HG03159 (cell line): ENCODE measurements around the gene F7.
"Not testable (repeated sequence)": the region's sequence is repeated elsewhere in the genome, so short reads cannot be mapped to it uniquely, and the experiment has no call there.

Experiments
- ATAC-seq: cut with Tn5 transposase; IDR thresholded peaks from one replicate; pipeline ENCODE4 v1.9.1; 2021; ENCODE audit warnings: mild to moderate bottlenecking, moderate library complexity; ENCODE audit not compliant: unreplicated experiment

The F7 gene

GRCh38 chr13:113070855-113071254 lies 34.7 kb upstream of the F7 start:
- no peak for ATAC-seq

DNA sequence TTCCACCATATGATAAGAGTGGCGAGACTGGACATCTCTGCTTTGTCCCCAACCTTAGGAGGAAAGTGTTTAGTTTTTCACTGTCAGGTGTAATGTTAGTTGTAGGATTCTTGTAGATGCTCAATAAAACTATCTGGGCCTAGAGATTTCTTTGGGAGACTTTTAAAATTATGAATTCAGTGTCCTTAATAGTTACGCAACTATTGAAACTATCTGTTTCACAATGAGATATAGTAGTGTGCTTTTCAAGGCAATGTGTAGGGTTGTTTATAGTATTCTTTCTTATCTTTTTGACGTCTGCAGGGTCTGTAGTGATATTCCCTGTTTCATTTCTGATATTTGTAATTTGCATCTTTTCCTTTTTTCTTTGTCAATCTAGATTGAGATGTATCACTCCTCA lies 33.2 kb upstream of the F7 start:
- no peak for ATAC-seq

DNA sequence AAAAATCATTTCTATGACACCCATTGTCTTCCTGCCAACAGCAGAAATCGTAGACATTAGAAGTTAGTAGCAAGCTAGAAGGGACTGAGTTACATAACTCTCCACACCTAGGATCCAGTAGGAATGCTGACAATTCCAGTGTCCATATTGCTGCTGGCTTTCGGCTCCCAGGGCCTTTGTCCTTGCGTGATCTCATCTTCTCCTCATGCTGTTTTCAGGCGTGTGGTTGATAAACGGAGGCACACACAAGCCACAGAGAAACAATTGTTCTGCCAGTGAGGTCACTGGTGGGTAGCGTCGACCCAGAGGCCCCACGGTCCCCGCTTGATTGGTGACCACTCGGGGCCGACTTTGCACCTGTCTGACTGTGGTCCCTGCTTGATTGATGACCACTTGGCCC lies 31.6 kb upstream of the F7 start:
- ATAC-seq, result no peak

DNA sequence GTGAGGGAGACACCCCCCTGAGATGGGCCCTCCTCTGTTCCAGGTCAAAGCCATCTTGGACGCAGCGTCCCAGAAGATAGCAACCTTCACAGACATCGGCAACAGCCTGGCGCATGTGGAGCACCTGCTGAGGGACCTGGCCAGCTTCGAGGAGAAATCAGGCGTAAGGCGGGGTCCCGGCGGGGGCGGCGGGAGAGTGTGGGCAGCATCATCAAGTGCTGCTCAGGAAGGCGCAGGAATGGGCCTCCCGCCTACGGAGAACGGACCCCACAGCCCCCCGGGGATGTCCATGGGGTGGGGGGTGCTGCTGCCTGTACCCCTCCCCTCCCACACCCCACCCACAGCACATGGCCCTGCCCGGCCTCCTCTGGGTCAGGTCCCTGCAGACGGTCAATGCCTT lies 31.2 kb upstream of the F7 start:
- ATAC-seq, result no peak

GRCh38 chr13:113074876-113075275 lies 30.7 kb upstream of the F7 start:
- no peak for ATAC-seq

- ATAC-seq, result no peak
Observed at GRCh38 chr13:113075711-113076110, 29.9 kb upstream of the F7 start.

- ATAC-seq, result no peak
Observed at GRCh38 chr13:113076681-113077401, 28.8 kb upstream of the F7 start.

GRCh38 chr13:113077566-113077952 lies 28.0 kb upstream of the F7 start:
- no peak for ATAC-seq

GRCh38 chr13:113077953-113078901 lies 27.4 kb upstream of the F7 start:
- no peak for ATAC-seq

GRCh38 chr13:113078902-113079780 lies 26.4 kb upstream of the F7 start:
- no peak for ATAC-seq

DNA sequence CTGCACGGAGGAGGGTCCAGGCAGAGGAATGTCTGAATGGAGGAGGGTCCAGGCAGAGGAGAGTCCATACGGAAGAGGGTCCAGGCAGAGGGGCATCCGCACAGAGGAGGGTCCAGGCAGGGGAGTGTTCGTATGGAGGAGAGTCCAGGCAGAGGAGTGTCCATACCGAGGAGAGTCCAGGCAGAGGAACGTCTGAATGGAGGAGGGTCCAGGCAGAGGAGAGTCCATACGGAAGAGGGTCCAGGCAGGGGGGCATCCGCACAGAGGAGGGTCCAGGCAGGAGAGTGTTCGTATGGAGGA lies 25.9 kb upstream of the F7 start:
- not testable (repeated sequence) for ATAC-seq

DNA sequence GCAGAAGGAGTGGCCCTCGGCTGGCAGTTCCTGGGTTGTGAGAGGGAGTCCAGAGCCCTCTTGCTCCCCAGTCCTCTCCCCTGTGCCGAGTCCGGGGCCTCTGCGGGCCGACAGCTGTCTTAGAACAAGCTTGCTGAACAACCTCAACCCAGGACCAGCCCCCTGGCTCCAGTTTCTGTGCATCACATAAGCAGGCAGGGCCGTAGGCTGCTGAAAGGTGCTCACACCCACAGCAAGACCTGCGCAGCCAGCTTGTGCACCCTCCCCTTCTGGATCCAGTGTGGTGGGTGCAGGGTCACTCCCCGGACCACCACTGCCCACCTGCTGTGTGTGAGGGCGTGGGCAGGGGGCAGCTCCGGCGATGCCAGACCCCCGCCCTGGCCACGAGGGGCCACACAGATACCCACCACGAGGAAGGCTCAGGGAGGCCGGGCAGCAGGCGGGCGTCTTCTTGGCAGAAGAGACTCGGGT lies 25.2 kb upstream of the F7 start:
- ATAC-seq, result no peak

DNA sequence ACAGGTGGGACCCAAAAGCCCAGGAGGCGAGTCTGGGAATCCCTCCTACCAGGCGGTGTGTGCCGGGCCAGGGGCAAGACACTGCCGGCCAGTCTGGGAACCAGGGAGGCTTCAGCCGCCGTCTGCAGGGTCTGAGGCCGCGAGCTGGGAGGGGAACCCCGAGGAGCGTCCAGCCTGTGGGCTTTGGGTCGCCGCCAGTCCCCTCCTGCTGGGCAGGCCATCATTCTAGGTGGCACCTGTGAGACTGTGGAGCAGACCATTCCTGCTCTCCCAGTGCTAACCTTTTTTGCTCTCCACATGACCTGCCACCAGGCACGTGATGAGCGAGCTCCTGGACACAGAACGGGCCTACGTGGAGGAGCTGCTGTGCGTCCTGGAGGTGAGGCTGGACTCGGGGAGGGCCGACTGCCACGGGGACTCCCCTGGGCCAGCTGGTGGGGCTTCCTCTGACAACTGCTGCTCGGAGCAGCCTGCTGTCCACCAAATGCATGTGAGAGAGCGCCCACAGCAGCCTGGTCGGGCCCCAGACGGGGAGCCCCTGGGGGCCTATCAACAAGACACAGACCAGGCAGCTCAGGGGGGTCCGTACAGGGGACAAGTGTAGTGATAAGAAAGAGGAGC lies 24.6 kb upstream of the F7 start:
- ATAC-seq, result no peak

- no peak for ATAC-seq
Observed at GRCh38 chr13:113082198-113083021, 23.2 kb upstream of the F7 start.

DNA sequence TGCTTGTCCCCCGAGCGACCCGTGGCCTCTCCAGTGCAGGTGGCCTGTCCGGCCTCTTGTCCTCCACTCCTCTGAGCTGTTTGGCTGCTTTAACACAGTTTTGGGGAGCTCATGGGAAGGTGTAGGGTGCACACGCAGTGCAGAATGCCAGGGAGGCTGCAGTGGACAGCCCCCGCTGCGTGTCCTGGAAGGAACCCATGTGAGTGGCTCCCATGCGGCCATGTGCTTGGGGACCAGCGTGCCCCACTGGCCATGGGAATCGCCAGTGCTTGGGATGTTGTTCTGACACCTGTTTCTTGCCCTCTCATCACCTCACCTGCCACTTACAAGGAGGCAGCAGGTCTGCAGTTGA lies 22.6 kb upstream of the F7 start:
- no peak for ATAC-seq

DNA sequence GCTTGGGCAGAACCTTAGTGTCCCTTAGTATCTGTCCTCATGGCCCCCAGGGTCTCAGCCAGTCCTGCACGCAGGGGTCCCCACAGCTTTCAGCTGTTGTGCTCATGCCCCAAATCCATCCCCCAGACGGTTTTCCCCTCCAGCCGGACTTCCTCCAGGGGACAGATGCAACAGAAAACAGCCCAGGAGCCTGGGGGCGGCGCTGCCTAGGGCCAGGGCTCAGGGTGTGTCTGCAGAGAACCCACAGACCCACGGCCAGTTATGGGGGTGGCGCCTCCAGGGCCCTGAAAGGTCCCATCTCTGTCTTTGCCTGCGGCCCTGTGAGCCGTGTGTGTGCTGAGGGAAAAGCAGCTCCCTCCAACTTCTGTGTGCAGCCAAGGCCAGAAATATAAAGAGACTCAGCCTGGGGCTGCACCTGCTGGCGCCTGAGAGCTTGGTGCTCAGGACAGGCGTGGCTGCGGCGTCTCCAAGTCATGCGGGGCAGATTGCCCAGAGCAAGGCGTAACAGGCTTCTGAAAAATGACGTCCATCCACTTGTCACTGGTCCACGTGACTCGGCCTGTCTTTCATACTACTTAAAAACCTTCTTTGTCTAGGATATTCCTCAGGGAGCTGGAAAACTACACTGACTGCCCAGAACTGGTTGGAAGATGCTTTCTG lies 22.1 kb upstream of the F7 start:
- ATAC-seq, result no peak

DNA sequence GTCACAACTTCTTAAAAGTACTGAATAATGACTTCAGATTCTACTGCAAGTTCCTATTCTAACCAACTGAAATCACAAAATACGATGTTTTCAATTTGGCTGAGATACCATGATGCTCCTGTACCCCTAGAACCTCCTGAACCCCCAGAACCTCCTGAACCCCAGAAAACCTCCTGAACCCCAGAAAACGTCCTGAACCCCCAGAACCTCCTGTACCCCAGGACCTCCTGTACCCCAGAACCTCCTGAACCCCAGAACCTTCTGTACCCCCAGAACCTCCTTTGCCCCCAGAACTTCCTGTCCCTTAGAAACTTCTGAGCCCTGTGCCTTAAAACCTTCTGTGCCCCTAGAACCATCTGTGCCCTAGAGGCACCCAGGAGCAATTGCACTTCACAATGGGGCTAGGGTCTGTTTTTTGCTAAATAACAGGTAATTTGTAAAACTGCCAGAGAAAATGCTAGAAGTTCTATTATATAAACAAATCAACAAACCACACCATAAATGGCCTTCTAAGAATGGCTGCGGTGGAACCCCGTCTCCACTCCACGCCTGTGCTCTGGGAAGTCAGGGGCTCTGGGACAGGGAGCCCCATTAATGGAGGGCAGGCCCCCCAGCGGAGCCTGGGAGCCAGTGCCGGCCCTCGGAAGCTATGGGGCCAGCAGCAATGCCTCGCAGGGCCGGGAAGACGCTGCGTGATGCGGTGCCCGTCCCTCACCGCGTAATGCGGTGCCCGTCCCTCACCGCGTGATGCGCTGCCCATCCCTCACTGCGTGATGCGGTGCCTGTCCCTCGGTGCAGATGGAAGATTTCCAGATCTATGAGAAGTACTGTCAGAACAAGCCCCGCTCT lies 21.3 kb upstream of the F7 start:
- no peak for ATAC-seq

GRCh38 chr13:113084943-113085540 lies 20.5 kb upstream of the F7 start:
- no peak for ATAC-seq
